GM12878 (cell line): ENCODE results near the gene PJA1. TPM values are rescaled to one million over a fixed set of nuclear protein-coding genes. Genes with fewer than 3 reads are reported as not detected.

Experiments
- ATAC-seq: fragments of 200-7000 bp; cut with Tn5 transposase; 3 replicates; pipeline ENCODE4 v1.9.1; 2020; ENCODE audit warnings: mild to moderate bottlenecking, moderate library complexity
- BruUV-seq: library from RNA; stranded (reverse); fragments of 400-500 nt; replicated peaks from 2 replicates; lab custom pipeline; 2021; lab: Mats Ljungman, UMichigan
- CTCF ChIA-PET: fragments of 300-600 bp; sonication (Branson Sonifier 250); formaldehyde crosslinking; extraction: SDS; loops from one replicate; lab custom pipeline; 2021; ENCODE audit warnings: inconsistent platforms; lab: Yijun Ruan, JAX
- POLR2A ChIA-PET: fragments of 350-600 bp; formaldehyde crosslinking; extraction: SDS; loops from one replicate; lab custom pipeline; 2021; ENCODE audit warnings: inconsistent platforms; lab: Charles Lee
- RAD21 ChIA-PET: fragments of 300-600 bp; sonication (Branson Sonifier 250); formaldehyde crosslinking; loops from one replicate; lab custom pipeline; 2023; ENCODE audit warnings: antibody characterized with exemption; ENCODE audit not compliant: unreplicated experiment; lab: Charles Lee
- SMC1A ChIA-PET: fragments of 300-600 bp; sonication (Branson Sonifier 250); formaldehyde crosslinking; loops from one replicate; lab custom pipeline; 2023; ENCODE audit not compliant: unreplicated experiment, uncharacterized antibody; lab: Charles Lee
- DNase-seq: peaks from one replicate; pipeline ENCODE4 v3.0.0-alpha.2; 2011; ENCODE audit warnings: low read depth, low spot score
- FAIRE-seq: peaks from 3 replicates; lab custom pipeline; 2011; peaks lifted over from hg19 to GRCh38; lab: Jason Lieb, UNC
- H2AFZ ChIP-seq: 2 replicates; pipeline ENCODE4 v1.6.0; 2011; ENCODE audit warnings: low read depth, low read length, control low read depth; ENCODE audit not compliant: control insufficient read depth
- H3K27ac ChIP-seq: 2 replicates; pipeline ENCODE4 v1.5.1; 2011; ENCODE audit warnings: control low read depth; ENCODE audit not compliant: control insufficient read depth, insufficient read depth
- H3K27me3 ChIP-seq, 2 experiments: replicated peaks in 1 of 2; 2 replicates each; pipeline versions ENCODE4 v1.6.0 to v1.6.1; 2011; ENCODE audit warnings: low read length in 1 of 2; ENCODE audit not compliant: control insufficient read depth in 2 of 2, insufficient read depth in 2 of 2
- H3K36me3 ChIP-seq, 2 experiments: 2 replicates each; pipeline ENCODE4 v1.5.1; 2011; ENCODE audit warnings: low read length in 1 of 2; ENCODE audit not compliant: control insufficient read depth in 2 of 2, insufficient read depth in 2 of 2
- H3K4me1 ChIP-seq: 2 replicates; pipeline ENCODE4 v1.6.1; 2011; ENCODE audit warnings: mild to moderate bottlenecking, low read length, moderate library complexity, mixed read lengths; ENCODE audit not compliant: control insufficient read depth, insufficient read depth
- H3K4me2 ChIP-seq: 2 replicates; pipeline ENCODE4 v1.6.0; 2011; ENCODE audit warnings: control low read depth; ENCODE audit not compliant: control insufficient read depth, insufficient read depth
- H3K4me3 ChIP-seq: fragments of 200-600 bp; sonication (generic); 2 replicates; pipeline ENCODE4 v1.5.1; 2016
- H3K79me2 ChIP-seq: 2 replicates; pipeline ENCODE4 v1.6.0; 2011; ENCODE audit warnings: low read length; ENCODE audit not compliant: control insufficient read depth, insufficient read depth
- H3K9ac ChIP-seq: 2 replicates; pipeline ENCODE4 v1.8.0; 2011; ENCODE audit warnings: low read length, control low read depth, mixed read lengths; ENCODE audit not compliant: control insufficient read depth, insufficient read depth
- H3K9me3 ChIP-seq: replicated peaks from 3 replicates; pipeline ENCODE4 v1.5.1; 2011; ENCODE audit warnings: mild to moderate bottlenecking, low read length; ENCODE audit not compliant: control insufficient read depth, insufficient read depth
- H4K20me1 ChIP-seq: 2 replicates; pipeline ENCODE4 v1.6.0; 2011; ENCODE audit not compliant: control insufficient read depth, insufficient read depth
- BCL11A ChIP-seq: IDR thresholded peaks from 2 replicates; pipeline ENCODE4 v1.6.1; 2011; ENCODE audit warnings: low read depth, low read length
- CBFB ChIP-seq: IDR thresholded peaks from 2 replicates; pipeline ENCODE4 v1.6.1; 2016; ENCODE audit warnings: antibody characterized with exemption, low read depth
- EED ChIP-seq: sonication (generic); IDR thresholded peaks from 2 replicates; pipeline ENCODE4 v1.6.1; 2016; ENCODE audit warnings: antibody characterized with exemption, low read depth
- FOS ChIP-seq: IDR thresholded peaks from 3 replicates; pipeline ENCODE4 v1.6.1; 2011; ENCODE audit warnings: borderline replicate concordance; ENCODE audit not compliant: insufficient read length; ENCODE audit errors: extremely low read depth
- IKZF2 ChIP-seq, 2 experiments: fragments of 450-650 bp; IDR thresholded peaks; 2 replicates each; pipeline ENCODE4 v1.6.1; 2017; ENCODE audit warnings: mild to moderate bottlenecking in 2 of 2, moderate library complexity in 2 of 2
- KLF5 ChIP-seq: fragments of 450-650 bp; IDR thresholded peaks from 2 replicates; pipeline ENCODE4 v1.6.1; 2014; ENCODE audit warnings: mild to moderate bottlenecking; ENCODE audit not compliant: partially characterized antibody
- LARP7 ChIP-seq: fragments of 450-650 bp; IDR thresholded peaks from 2 replicates; pipeline ENCODE4 v1.6.1; 2017; ENCODE audit warnings: mild to moderate bottlenecking
- NR2C2 ChIP-seq: IDR thresholded peaks from 2 replicates; pipeline ENCODE4 v1.6.1; 2011; ENCODE audit warnings: borderline replicate concordance, low read depth; ENCODE audit not compliant: control insufficient read depth, insufficient read length
- PAX5 ChIP-seq: IDR thresholded peaks from 2 replicates; pipeline ENCODE4 v1.6.1; 2011; ENCODE audit warnings: low read depth, low read length, borderline replicate concordance
- POLR2A ChIP-seq: IDR thresholded peaks from 2 replicates; pipeline ENCODE4 v1.6.1; 2011; ENCODE audit warnings: low read depth, mild to moderate bottlenecking, low read length
- RBBP5 ChIP-seq: fragments of 200-600 bp; sonication (generic); conservative IDR thresholded peaks from 2 replicates; pipeline ENCODE4 v1.6.1; 2016
- RELA ChIP-seq: fragments of 450-650 bp; IDR thresholded peaks from 2 replicates; pipeline ENCODE4 v1.8.0; 2014; ENCODE audit warnings: borderline replicate concordance; ENCODE audit not compliant: partially characterized antibody
- SIX5 ChIP-seq: IDR thresholded peaks from 2 replicates; pipeline ENCODE4 v1.6.1; 2011; ENCODE audit warnings: mild to moderate bottlenecking, low read depth, low read length, moderate library complexity; ENCODE audit not compliant: severe bottlenecking
- STAT3 ChIP-seq: IDR thresholded peaks from 2 replicates; pipeline ENCODE4 v1.6.1; 2011; ENCODE audit warnings: low read depth, low read length, improper control_type of control experiment
- TBL1XR1 ChIP-seq: IDR thresholded peaks from 2 replicates; pipeline ENCODE4 v1.6.1; 2012; ENCODE audit warnings: low read depth, low read length, improper control_type of control experiment
- TCF12 ChIP-seq: IDR thresholded peaks from 2 replicates; pipeline ENCODE4 v1.6.1; 2011; ENCODE audit warnings: low read depth, mild to moderate bottlenecking, low read length
- TCF7 ChIP-seq: IDR thresholded peaks from 2 replicates; pipeline ENCODE4 v1.6.1; 2014; ENCODE audit warnings: antibody characterized with exemption, borderline replicate concordance
- WRNIP1 ChIP-seq: IDR thresholded peaks from 2 replicates; pipeline ENCODE4 v1.6.1; 2011; ENCODE audit warnings: low read depth, low read length, improper control_type of control experiment, borderline replicate concordance
- WGBS: methylation state at CpG from one replicate; pipeline ENCODE4 v1.1.6; 2016; ENCODE audit warnings: low lambda C conversion rate; ENCODE audit not compliant: insufficient replicate concordance, insufficient coverage; ENCODE audit errors: missing lambda C conversion rate; 5-methylcytosine and 5-hydroxymethylcytosine counted together
- in situ Hi-C: fragments of 300-500 bp; cut with MboI; formaldehyde crosslinking; loops from 9 replicates; pipeline ENCODE4 v1.14.3; 2018; ENCODE audit warnings: mixed read lengths
- intact Hi-C: fragments of 100-400 bp; cut with micrococcal nuclease; formaldehyde crosslinking; loops from one replicate; pipeline ENCODE4 v1.14.2; 2022; ENCODE audit not compliant: unreplicated experiment
- polyA plus RNA-seq, 11 experiments: library from polyadenylated mRNA; depleted of rRNA in 4 of 11; unstranded in 6 of 11; stranded (reverse) in 5 of 11; fragments of >200 nt; fragmentation: Nextera tagmentation in 4 of 11; fragmentation: Illumina TruSeq in 1 of 11; extraction: Ambion mirVana in 4 of 11; extraction: Trizol in 1 of 11; gene quantifications; 1 replicate in 1 of 11; 2 replicates in 10 of 11; pipeline versions ENCODE4 v1.2.1 to v1.2.3, GENCODE V29; 2011 to 2016; ENCODE audit warnings: inconsistent platforms in 2 of 11, missing spikeins in 2 of 11, low read depth in 1 of 11
- total RNA-seq, 4 experiments: library from RNA; depleted of rRNA in 3 of 4; stranded (reverse); fragments of >200 nt in 3 of 4; fragmentation: Illumina TruSeq in 1 of 4; extraction: Trizol in 1 of 4; gene quantifications; 2 replicates each; pipeline versions ENCODE4 v1.2.1 to v1.2.3, GENCODE V29; 2013 to 2021
- TF ChIP-seq, protein P1 (sequence below): IDR thresholded peaks from 2 replicates; pipeline ENCODE4 v1.6.1; 2012; ENCODE audit warnings: low read depth, low read length, improper control_type of control experiment
- TF ChIP-seq, protein P2 (sequence below): fragments of 450-650 bp; IDR thresholded peaks from 2 replicates; pipeline ENCODE4 v1.6.1; 2014; ENCODE audit warnings: mild to moderate bottlenecking

The PJA1 gene
- total and polyA plus RNA-seq, 10 of the 15 experiments (the other 5 are each of a cell fraction or from before 2014, with no cell fraction given) = 5.2 to 19.5 (median 10.8) TPM

- no peaks in the 10 kb centered on the region for H3K9me3 ChIP-seq
- no peak overlapping the region for H3K4me3 ChIP-seq
- DNase-seq = no peak
- no peak for ATAC-seq
- H3K79me2 ChIP-seq = no peaks in the 10 kb centered on the region
- no peaks in the 10 kb centered on the region for H3K4me1 ChIP-seq
- H3K4me2 ChIP-seq = no peak overlapping the region
- peaks cover 0 to 1% of the 10 kb centered on the region in 2 experiments; a peak in 2 of 4 replicates for H3K27me3 ChIP-seq
- no peak overlapping the region for H3K9ac ChIP-seq
- in situ Hi-C loops (no loop called here), intact Hi-C loops (no loop called here)
- BruUV-seq = no TSS peak
- ChIA-PET POLR2A (no interaction called here), RAD21 (no interaction called here), CTCF (no interaction called here), SMC1A (no interaction called here)
- H3K36me3 ChIP-seq = no peaks in the 10 kb centered on the region
- no peaks in the 10 kb centered on the region for H4K20me1 ChIP-seq
- WGBS = 3% methylated on average over 3 of the region's 3 CpGs
- no peak for TF ChIP-seq RBBP5
- no peak for TF ChIP-seq WRNIP1
- TF ChIP-seq, protein P1, sequence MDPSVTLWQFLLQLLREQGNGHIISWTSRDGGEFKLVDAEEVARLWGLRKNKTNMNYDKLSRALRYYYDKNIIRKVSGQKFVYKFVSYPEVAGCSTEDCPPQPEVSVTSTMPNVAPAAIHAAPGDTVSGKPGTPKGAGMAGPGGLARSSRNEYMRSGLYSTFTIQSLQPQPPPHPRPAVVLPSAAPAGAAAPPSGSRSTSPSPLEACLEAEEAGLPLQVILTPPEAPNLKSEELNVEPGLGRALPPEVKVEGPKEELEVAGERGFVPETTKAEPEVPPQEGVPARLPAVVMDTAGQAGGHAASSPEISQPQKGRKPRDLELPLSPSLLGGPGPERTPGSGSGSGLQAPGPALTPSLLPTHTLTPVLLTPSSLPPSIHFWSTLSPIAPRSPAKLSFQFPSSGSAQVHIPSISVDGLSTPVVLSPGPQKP = no peak
- TF ChIP-seq NR2C2 = no peak
- TF ChIP-seq FOS = no peak
- no peak for TF ChIP-seq CBFB
- no peak for TF ChIP-seq POLR2A
- TF ChIP-seq TBL1XR1 = no peak
- TF ChIP-seq TCF12 = no peak
- TF ChIP-seq PAX5 = no peak
- no peak for TF ChIP-seq KLF5
- TF ChIP-seq, protein P2, sequence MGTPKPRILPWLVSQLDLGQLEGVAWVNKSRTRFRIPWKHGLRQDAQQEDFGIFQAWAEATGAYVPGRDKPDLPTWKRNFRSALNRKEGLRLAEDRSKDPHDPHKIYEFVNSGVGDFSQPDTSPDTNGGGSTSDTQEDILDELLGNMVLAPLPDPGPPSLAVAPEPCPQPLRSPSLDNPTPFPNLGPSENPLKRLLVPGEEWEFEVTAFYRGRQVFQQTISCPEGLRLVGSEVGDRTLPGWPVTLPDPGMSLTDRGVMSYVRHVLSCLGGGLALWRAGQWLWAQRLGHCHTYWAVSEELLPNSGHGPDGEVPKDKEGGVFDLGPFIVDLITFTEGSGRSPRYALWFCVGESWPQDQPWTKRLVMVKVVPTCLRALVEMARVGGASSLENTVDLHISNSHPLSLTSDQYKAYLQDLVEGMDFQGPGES = no peak
- TF ChIP-seq RELA = no peak
- no peak for TF ChIP-seq STAT3
- TF ChIP-seq TCF7 = no peak
- no peak for TF ChIP-seq LARP7
- TF ChIP-seq IKZF2 (IDR thresholded peaks at IDR 0.05) = no peak
- no peak for TF ChIP-seq BCL11A
- TF ChIP-seq SIX5 = no peak
- TF ChIP-seq EED = no peak
- no peak for FAIRE-seq
- no peak overlapping the region for H2AFZ ChIP-seq
- H3K27ac ChIP-seq = no peak overlapping the region
Observed at GRCh38 chrX:69138512-69138911, 26.7 kb downstream of the PJA1 start.
